H9 (cell line): ENCODE data around the gene SELENOM. TPM values are rescaled to one million over a fixed set of nuclear protein-coding genes. Genes with fewer than 3 reads are reported as not detected.

Source experiments
- DNase-seq: peaks from one replicate; pipeline ENCODE4 v3.0.0-alpha.2; 2017
- H2AFZ ChIP-seq: one replicate; pipeline ENCODE4 v1.6.1; 2013; ENCODE audit warnings: mild to moderate bottlenecking, low read length, control low read depth, moderate library complexity
- H2AK5ac ChIP-seq: 2 replicates; pipeline ENCODE4 v1.6.1; 2013; ENCODE audit warnings: low read length, control low read depth, mixed read lengths; ENCODE audit not compliant: insufficient read length
- H2BK120ac ChIP-seq: one replicate; pipeline ENCODE4 v1.6.1; 2013; ENCODE audit warnings: low read depth, mild to moderate bottlenecking, low read length, control low read depth, inconsistent platforms; ENCODE audit not compliant: poor library complexity, severe bottlenecking
- H2BK12ac ChIP-seq: 2 replicates; pipeline ENCODE4 v1.6.1; 2013; ENCODE audit warnings: low read length, control low read depth, mixed read lengths, low read depth; ENCODE audit not compliant: insufficient read length
- H2BK15ac ChIP-seq: 2 replicates; pipeline ENCODE4 v1.6.1; 2013; ENCODE audit warnings: low read depth, low read length, control low read depth
- H2BK20ac ChIP-seq: one replicate; pipeline ENCODE4 v1.6.1; 2013; ENCODE audit warnings: low read depth, mild to moderate bottlenecking, low read length, control low read depth, inconsistent platforms; ENCODE audit not compliant: poor library complexity, severe bottlenecking
- H2BK5ac ChIP-seq: 2 replicates; pipeline ENCODE4 v1.6.1; 2013; ENCODE audit warnings: low read length, control low read depth, mixed read lengths; ENCODE audit not compliant: insufficient read length
- H3K14ac ChIP-seq: 2 replicates; pipeline ENCODE4 v1.6.1; 2013; ENCODE audit warnings: low read length, control low read depth; ENCODE audit not compliant: insufficient read depth
- H3K18ac ChIP-seq: 2 replicates; pipeline ENCODE4 v1.6.1; 2013; ENCODE audit warnings: low read depth, mild to moderate bottlenecking, mixed read lengths, low read length, control low read depth; ENCODE audit not compliant: insufficient read length
- H3K23ac ChIP-seq: 2 replicates; pipeline ENCODE4 v1.6.1; 2013; ENCODE audit warnings: low read length, control low read depth, mixed read lengths, low read depth; ENCODE audit not compliant: insufficient read length
- H3K23me2 ChIP-seq: 2 replicates; pipeline ENCODE4 v1.6.1; 2013; ENCODE audit warnings: low read depth, mild to moderate bottlenecking, mixed read lengths, low read length, control low read depth; ENCODE audit not compliant: insufficient read length, poor library complexity, severe bottlenecking
- H3K27ac ChIP-seq: 2 replicates; pipeline ENCODE4 v1.5.1; 2013; ENCODE audit warnings: low read length, control low read depth, mixed read lengths, low read depth; ENCODE audit not compliant: insufficient read length
- H3K27me3 ChIP-seq: 2 replicates; pipeline ENCODE4 v1.6.1; 2013; ENCODE audit warnings: low read length, control low read depth, inconsistent platforms; ENCODE audit not compliant: insufficient read depth
- H3K4ac ChIP-seq: 2 replicates; pipeline ENCODE4 v1.6.1; 2013; ENCODE audit warnings: low read depth, mild to moderate bottlenecking, control low read depth, inconsistent platforms, low read length, moderate library complexity
- H3K4me1 ChIP-seq: 2 replicates; pipeline ENCODE4 v1.6.1; 2013; ENCODE audit warnings: low read length, control low read depth, inconsistent platforms; ENCODE audit not compliant: insufficient read depth
- H3K4me2 ChIP-seq: 2 replicates; pipeline ENCODE4 v1.6.1; 2013; ENCODE audit warnings: low read length, control low read depth, mixed read lengths; ENCODE audit not compliant: insufficient read length, insufficient read depth
- H3K56ac ChIP-seq: 2 replicates; pipeline ENCODE4 v1.6.1; 2013; ENCODE audit warnings: low read depth, mild to moderate bottlenecking, mixed read lengths, low read length, control low read depth; ENCODE audit not compliant: insufficient read length
- H3K79me1 ChIP-seq: 2 replicates; pipeline ENCODE4 v1.6.1; 2013; ENCODE audit warnings: low read depth, mild to moderate bottlenecking, moderate library complexity, low read length, control low read depth, inconsistent platforms; ENCODE audit not compliant: insufficient read depth, poor library complexity, severe bottlenecking
- H3K79me2 ChIP-seq: 2 replicates; pipeline ENCODE4 v1.6.1; 2013; ENCODE audit warnings: low read length, control low read depth, inconsistent platforms; ENCODE audit not compliant: insufficient read depth
- H3K9ac ChIP-seq: 2 replicates; pipeline ENCODE4 v1.6.1; 2013; ENCODE audit warnings: low read length, control low read depth, mixed read lengths; ENCODE audit not compliant: insufficient read length; ENCODE audit errors: extremely low read depth
- H3K9me3 ChIP-seq: one replicate; pipeline ENCODE4 v1.6.1; 2013; ENCODE audit warnings: low read depth, low read length, inconsistent platforms; ENCODE audit not compliant: control insufficient read depth
- H3T11ph ChIP-seq: one replicate; pipeline ENCODE4 v1.6.1; 2013; ENCODE audit warnings: mild to moderate bottlenecking, low read length, control low read depth, inconsistent platforms
- H4K20me1 ChIP-seq: one replicate; pipeline ENCODE4 v1.6.1; 2013; ENCODE audit not compliant: control insufficient read depth, insufficient read length, insufficient read depth
- H4K5ac ChIP-seq: 2 replicates; pipeline ENCODE4 v1.6.1; 2013; ENCODE audit warnings: low read depth, mild to moderate bottlenecking, mixed read lengths, low read length, control low read depth; ENCODE audit not compliant: insufficient read length
- H4K8ac ChIP-seq: replicated peaks from 2 replicates; pipeline ENCODE4 v1.6.1; 2013; ENCODE audit warnings: low read length, control low read depth, mixed read lengths, low read depth; ENCODE audit not compliant: insufficient read length
- H4K91ac ChIP-seq: 2 replicates; pipeline ENCODE4 v1.6.1; 2013; ENCODE audit warnings: low read depth, mild to moderate bottlenecking, moderate library complexity, mixed read lengths, low read length, control low read depth; ENCODE audit not compliant: insufficient read length
- H3K27ac Mint-ChIP-seq, 3 experiments: 2 replicates in 2 of 3; 3 replicates in 1 of 3; pipeline ENCODE4 v1.8.0; 2020 to 2021; ENCODE audit warnings: mixed read lengths in 3 of 3, mild to moderate bottlenecking in 1 of 3, moderate library complexity in 1 of 3
- H3K27me3 Mint-ChIP-seq: 2 replicates; pipeline ENCODE4 v1.8.0; 2021; ENCODE audit warnings: low read depth, mild to moderate bottlenecking, moderate library complexity, mixed read lengths
- H3K36me3 Mint-ChIP-seq, 3 experiments: 2 replicates in 2 of 3; 3 replicates in 1 of 3; pipeline ENCODE4 v1.8.0; 2020 to 2021; ENCODE audit warnings: low read depth in 3 of 3, mixed read lengths in 3 of 3; ENCODE audit not compliant: insufficient read depth in 1 of 3
- H3K4me1 Mint-ChIP-seq, 2 experiments: 2 replicates each; pipeline ENCODE4 v1.8.0; 2020; ENCODE audit warnings: mixed read lengths in 2 of 2
- H3K4me3 Mint-ChIP-seq, 2 experiments: 2 replicates in 1 of 2; 3 replicates in 1 of 2; pipeline ENCODE4 v1.8.0; 2020 to 2021; ENCODE audit warnings: mild to moderate bottlenecking in 2 of 2, mixed read lengths in 2 of 2, moderate library complexity in 1 of 2
- H3K9me3 Mint-ChIP-seq, 2 experiments: 2 replicates in 1 of 2; 3 replicates in 1 of 2; pipeline ENCODE4 v1.8.0; 2020; ENCODE audit warnings: mild to moderate bottlenecking in 2 of 2, mixed read lengths in 2 of 2, moderate library complexity in 1 of 2
- WGBS: extraction: QIAGEN DNeasy Blood & Tissue Kit; methylation state at CpG from one replicate; pipeline ENCODE4 v1.1.7; 2013; ENCODE audit warnings: missing lambda C conversion rate, low lambda C conversion rate, mixed read lengths; ENCODE audit not compliant: insufficient read length; ENCODE audit errors: extremely low coverage; 5-methylcytosine and 5-hydroxymethylcytosine counted together
- total RNA-seq: library from RNA; stranded (reverse); gene quantifications from 2 replicates; pipeline ENCODE4 v1.2.1, GENCODE V29; 2021
- TF ChIP-seq, protein P1 (sequence below): fragments of 200-600 bp; sonication (generic); conservative IDR thresholded peaks from 3 replicates; pipeline ENCODE4 v1.8.0; 2021; ENCODE audit warnings: antibody characterized with exemption, mild to moderate bottlenecking

Gene SELENOM
- total RNA-seq, 1 experiment from 2014 or later: 18.6 TPM

DNA sequence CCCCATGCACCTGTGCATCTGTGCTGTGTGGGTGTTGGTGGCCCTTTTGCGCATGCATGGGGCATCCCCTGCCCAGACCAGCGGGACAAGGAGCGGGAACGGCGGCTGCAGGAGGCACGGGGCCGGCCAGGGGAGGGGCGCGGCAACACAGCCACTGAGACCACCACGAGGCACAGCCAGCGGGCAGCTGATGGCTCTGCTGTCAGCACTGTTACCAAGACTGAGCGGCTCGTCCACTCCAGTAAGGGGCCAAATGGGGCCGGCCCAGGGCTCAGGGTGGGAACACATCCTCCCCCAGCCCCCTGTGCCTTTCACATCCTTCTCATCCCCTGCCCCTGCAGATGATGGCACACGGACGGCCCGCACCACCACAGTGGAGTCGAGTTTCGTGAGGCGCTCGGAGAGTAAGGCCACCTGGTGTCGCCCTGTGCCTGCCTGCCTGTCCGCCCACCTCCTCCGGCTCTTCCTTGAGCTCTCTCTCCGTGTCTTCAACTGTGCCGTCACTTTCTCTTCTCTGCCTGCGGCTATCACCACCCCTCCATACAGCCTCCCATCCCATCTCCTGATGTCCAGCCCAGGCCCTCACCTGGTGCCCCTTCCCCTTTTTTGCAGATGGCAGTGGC is 10.6 kb downstream of the SELENOM start:
- H3K79me2 ChIP-seq: no peaks in the 10 kb centered on the region
- no peak overlapping the region for H2BK5ac ChIP-seq
- Mint-ChIP-seq H3K4me1 (peaks cover 4 to 25% of the 10 kb centered on the region in 2 experiments), H3K4me3 (no peak overlapping the region; a peak in 1 of 5 replicates), H3K36me3 (peaks cover 3 to 10% (median 3%) of the 10 kb centered on the region in 3 experiments; a peak in 4 of 7 replicates), H3K27ac (no peak overlapping the region), H3K9me3 (no peaks in the 10 kb centered on the region; a peak in 1 of 5 replicates), H3K27me3 (no peaks in the 10 kb centered on the region)
- 0 out of 2 replicates have a peak, but pooled peaks cover 3% of the 10 kb centered on the region for H3K4me1 ChIP-seq
- H3K9ac ChIP-seq: no peak overlapping the region
- H3K27ac ChIP-seq: no peak overlapping the region
- peaks cover 6% of the 10 kb centered on the region for H3K23me2 ChIP-seq
- no peaks in the 10 kb centered on the region for H3K9me3 ChIP-seq
- H2BK20ac ChIP-seq: no peak overlapping the region
- TF ChIP-seq, protein P1, sequence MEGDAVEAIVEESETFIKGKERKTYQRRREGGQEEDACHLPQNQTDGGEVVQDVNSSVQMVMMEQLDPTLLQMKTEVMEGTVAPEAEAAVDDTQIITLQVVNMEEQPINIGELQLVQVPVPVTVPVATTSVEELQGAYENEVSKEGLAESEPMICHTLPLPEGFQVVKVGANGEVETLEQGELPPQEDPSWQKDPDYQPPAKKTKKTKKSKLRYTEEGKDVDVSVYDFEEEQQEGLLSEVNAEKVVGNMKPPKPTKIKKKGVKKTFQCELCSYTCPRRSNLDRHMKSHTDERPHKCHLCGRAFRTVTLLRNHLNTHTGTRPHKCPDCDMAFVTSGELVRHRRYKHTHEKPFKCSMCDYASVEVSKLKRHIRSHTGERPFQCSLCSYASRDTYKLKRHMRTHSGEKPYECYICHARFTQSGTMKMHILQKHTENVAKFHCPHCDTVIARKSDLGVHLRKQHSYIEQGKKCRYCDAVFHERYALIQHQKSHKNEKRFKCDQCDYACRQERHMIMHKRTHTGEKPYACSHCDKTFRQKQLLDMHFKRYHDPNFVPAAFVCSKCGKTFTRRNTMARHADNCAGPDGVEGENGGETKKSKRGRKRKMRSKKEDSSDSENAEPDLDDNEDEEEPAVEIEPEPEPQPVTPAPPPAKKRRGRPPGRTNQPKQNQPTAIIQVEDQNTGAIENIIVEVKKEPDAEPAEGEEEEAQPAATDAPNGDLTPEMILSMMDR: no peak
- no peak overlapping the region for H2BK15ac ChIP-seq
- no peak overlapping the region for H2BK120ac ChIP-seq
- no peak overlapping the region for H4K8ac ChIP-seq
- no peak overlapping the region for H3T11ph ChIP-seq
- WGBS: no CpG with 5 or more reads among the region's 27 CpGs
- H3K79me1 ChIP-seq: no peaks in the 10 kb centered on the region
- H3K4me2 ChIP-seq: no peak overlapping the region
- DNase-seq: peak; percentile 70
- H3K56ac ChIP-seq: no peak overlapping the region
- H4K20me1 ChIP-seq: no peaks in the 10 kb centered on the region
- H2BK12ac ChIP-seq: no peak overlapping the region
- H3K4ac ChIP-seq: no peak overlapping the region
- no peak overlapping the region for H2AK5ac ChIP-seq
- no peaks in the 10 kb centered on the region for H3K27me3 ChIP-seq
- H4K91ac ChIP-seq: no peak overlapping the region
- H3K14ac ChIP-seq: no peak overlapping the region; the same call in 1 of the 2 replicates
- H3K23ac ChIP-seq: no peak overlapping the region
- H4K5ac ChIP-seq: no peak overlapping the region
- no peak overlapping the region for H3K18ac ChIP-seq
- H2AFZ ChIP-seq: no peak overlapping the region
